Measurements from ENCODE around the gene ITGA8. TPM values are rescaled to one million over a fixed set of nuclear protein-coding genes. Genes with fewer than 3 reads are reported as not detected.
"Not testable (repeated sequence)": the region's sequence is repeated elsewhere in the genome, so short reads cannot be mapped to it uniquely, and the experiment has no call there.

Gene ITGA8
- total and polyA plus RNA-seq, 8 donors: 1.7 to 55.8 (median 22.0) TPM

- H3K27ac ChIP-seq: no peak overlapping the region
- no peaks in the 10 kb centered on the region for H3K36me3 ChIP-seq
- DNase-seq: no peak
- peaks cover 0 to 15% (median 0%) of the 10 kb centered on the region in 3 donors for H3K27me3 ChIP-seq
- no peaks in the 10 kb centered on the region for H3K9me3 ChIP-seq
- WGBS, 5 donors: 87 to 92% (median 89%) methylated on average over 4 of the region's 4 CpGs
- H3K4me1 ChIP-seq: peaks cover 0 to 9% (median 0%) of the 10 kb centered on the region in 4 donors
- intact Hi-C loops (cut with DNase I; ENCODE audit: low total_unique reads): no loop called here
- H3K4me3 ChIP-seq: no peak overlapping the region
- TF ChIP-seq POLR2AphosphoS5 (IDR thresholded peaks at IDR 0.05) (no peak), POLR2A (IDR thresholded peaks at IDR 0.05) (no peak), CTCF (IDR thresholded peaks at IDR 0.05) (no peak), EP300 (IDR thresholded peaks at IDR 0.05) (no peak)
Observed at GRCh38 chr10:15476337-15476736, 243.4 kb downstream of the ITGA8 start.

GRCh38 chr10:15475439-15475838, 244.3 kb downstream of the ITGA8 start:
- H3K9me3 ChIP-seq; DNase-seq; H3K4me3 ChIP-seq; H3K27ac ChIP-seq; intact Hi-C loops (cut with DNase I; ENCODE audit: low total_unique reads); H3K36me3 ChIP-seq; H3K4me1 ChIP-seq: not testable (repeated sequence)
- peaks cover 0 to 15% (median 0%) of the 10 kb centered on the region in 3 donors for H3K27me3 ChIP-seq

- intact Hi-C loops (cut with DNase I; ENCODE audit: low total_unique reads): no loop called here
- Histone ChIP-seq H3K36me3 (no peaks in the 10 kb centered on the region), H3K4me1 (peaks cover 0 to 9% (median 0%) of the 10 kb centered on the region in 4 donors), H3K27me3 (peaks cover 0 to 13% (median 0%) of the 10 kb centered on the region in 3 donors), H3K9me3 (no peaks in the 10 kb centered on the region), H3K4me3 (no peak overlapping the region), H3K27ac (no peak overlapping the region)
- TF ChIP-seq EP300 (IDR thresholded peaks at IDR 0.05) (no peak), POLR2A (IDR thresholded peaks at IDR 0.05) (no peak), POLR2AphosphoS5 (IDR thresholded peaks at IDR 0.05) (no peak), CTCF (IDR thresholded peaks at IDR 0.05) (no peak)
- no peak for DNase-seq
- WGBS, 5 donors: 55 to 63% (median 61%) methylated on average over 2 of the region's 2 CpGs
Observed at GRCh38 chr10:15474671-15475070, 245.1 kb downstream of the ITGA8 start.

- Histone ChIP-seq H3K27me3 (peaks cover 0 to 5% (median 0%) of the 10 kb centered on the region in 3 donors), H3K4me1 (peaks cover 0 to 9% (median 0%) of the 10 kb centered on the region in 4 donors), H3K27ac (no peak overlapping the region), H3K4me3 (no peak overlapping the region), H3K9me3 (no peaks in the 10 kb centered on the region), H3K36me3 (no peaks in the 10 kb centered on the region)
- 32 to 47% (median 40%) methylated on average over 5 of the region's 5 CpGs for WGBS, 5 donors
- TF ChIP-seq CTCF (IDR thresholded peaks at IDR 0.05) (no peak), EP300 (IDR thresholded peaks at IDR 0.05) (no peak)
- DNase-seq: no peak
- intact Hi-C loops (cut with DNase I; ENCODE audit: low total_unique reads): no loop called here
Observed at GRCh38 chr10:15473396-15473767, 246.3 kb downstream of the ITGA8 start.

- no peaks in the 10 kb centered on the region for H3K36me3 ChIP-seq
- no peaks in the 10 kb centered on the region for H3K9me3 ChIP-seq
- H3K27me3 ChIP-seq: peaks cover 0 to under 1% (median 0%) of the 10 kb centered on the region in 3 donors
- no peak overlapping the region for H3K4me3 ChIP-seq
- intact Hi-C loops (cut with DNase I; ENCODE audit: low total_unique reads): no loop called here
- TF ChIP-seq POLR2AphosphoS5 (IDR thresholded peaks at IDR 0.05) (no peak), POLR2A (IDR thresholded peaks at IDR 0.05) (no peak), EP300 (IDR thresholded peaks at IDR 0.05) (no peak), CTCF (IDR thresholded peaks at IDR 0.05) (no peak)
- DNase-seq: no peak
- H3K4me1 ChIP-seq: peaks cover 0 to 9% (median 0%) of the 10 kb centered on the region in 4 donors
- 42 to 51% (median 48%) methylated on average over 16 of the region's 16 CpGs for WGBS, 5 donors
- H3K27ac ChIP-seq: peak overlapping the region in 1 of 5 donors; percentile 20
Observed at GRCh38 chr10:15472431-15473395, 247.0 kb downstream of the ITGA8 start.

Data from stomach (tissue), 9 donors.